ENCODE measurements around the gene ISLR.
A peak's percentile ranks its signal among the peaks of the same experiment; 100 is the strongest.

ISLR gene

DNA sequence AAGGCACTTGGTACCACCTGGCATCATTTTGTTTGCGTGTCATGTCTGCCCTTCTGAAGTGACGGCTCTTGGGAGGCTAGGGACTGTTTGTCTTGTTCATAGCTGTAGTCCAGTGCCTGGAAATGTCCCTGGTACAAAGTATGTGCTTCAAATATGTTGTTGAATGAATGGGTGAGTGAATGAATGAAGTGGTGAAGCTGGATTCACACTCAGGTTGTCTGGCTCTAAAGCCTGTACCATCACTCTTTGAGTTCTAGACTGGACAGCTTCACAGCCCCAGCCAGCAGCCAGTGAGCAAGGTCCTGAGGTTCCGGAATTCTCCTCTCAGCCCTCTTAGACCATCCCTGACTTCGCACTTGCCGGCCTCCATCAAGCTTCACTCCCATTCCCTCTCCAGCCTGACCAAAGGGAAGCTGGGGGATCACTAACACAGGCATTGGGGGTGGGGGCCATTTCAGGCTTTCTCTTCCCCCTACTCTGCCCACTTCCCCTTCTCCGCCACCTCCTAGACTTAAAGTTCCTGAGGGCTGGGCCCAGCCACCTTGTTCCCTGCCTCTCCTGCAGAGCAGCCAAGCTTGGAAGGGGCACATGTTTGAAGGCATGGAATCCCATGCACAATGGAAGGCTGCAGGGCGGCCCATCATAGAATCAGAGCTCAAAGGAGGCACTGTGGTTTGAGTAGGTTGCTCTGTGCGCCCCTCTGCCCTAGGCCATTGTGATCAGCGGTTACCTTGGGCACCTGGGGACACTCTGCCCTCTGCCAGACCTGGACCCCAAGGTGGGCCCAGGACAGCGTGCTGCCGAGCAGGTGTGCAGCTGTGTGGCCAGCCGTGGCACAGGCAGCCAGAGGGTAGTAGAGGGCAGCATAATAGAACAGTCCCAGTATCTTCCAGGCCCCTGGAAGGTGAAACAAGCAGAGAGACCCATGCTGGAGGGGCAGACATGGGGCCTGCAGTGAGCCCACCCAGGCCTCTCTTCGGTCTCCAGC lies 21.4 kb downstream of the ISLR start:
- no peak for DNase-seq

DNA sequence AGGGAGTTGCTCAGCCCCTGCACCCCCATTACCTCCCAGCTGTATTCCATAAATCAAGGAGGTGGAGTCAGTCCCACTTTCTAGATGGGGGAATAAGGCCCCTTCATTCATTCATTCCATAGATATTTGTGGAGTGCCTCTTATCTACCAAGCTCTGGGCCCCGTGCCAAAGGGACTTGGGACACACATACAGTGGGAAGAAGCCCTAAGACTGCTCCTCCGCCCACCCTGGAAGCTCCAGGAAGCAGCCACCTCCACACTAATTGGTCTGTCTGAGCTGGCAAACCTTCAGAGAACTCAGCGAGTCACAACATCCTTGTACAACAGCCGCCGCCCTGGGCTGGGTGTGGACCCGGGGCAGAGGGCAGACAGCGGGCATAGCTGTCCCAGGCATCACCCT lies 22.7 kb downstream of the ISLR start:
- peak in 1 of 2 experiments; percentile 45 for DNase-seq

DNA sequence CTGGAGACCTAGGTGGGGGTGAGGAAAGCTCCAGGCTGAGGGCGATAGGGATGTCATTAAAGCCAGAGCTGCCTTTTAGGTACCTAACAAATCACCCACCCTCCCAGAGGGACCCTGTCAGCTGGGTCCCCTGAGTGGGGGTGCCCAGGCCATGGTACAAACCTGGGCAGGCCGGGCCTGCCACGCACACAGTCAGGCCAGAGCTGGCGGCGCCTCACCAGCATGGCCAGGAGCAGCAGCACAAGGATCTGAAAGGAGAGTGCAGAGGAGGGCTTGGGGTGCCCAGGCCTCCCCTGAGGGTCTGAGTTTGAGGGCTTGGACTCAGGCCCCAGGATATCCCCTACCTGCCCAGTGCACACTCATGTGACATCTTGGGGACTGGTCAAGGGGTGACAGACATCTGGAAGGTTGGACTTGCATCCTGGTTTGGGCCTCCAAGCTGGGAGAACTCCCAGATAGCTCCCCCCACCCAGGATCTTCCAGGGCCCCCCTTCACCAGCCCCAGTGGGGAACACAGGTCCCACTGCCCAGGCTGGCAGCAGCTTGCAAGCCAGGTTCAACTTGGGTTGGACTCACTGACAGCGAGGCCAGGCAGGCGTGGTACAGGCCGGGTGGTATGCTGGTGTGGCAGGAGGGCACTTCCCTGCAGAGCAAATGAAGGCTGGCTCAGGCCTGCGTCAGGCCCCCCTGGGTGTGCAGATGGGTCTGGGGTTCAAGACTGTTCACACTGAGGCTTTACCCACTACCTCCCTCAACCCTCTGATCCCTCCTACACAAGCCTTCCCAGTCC lies 23.9 kb downstream of the ISLR start:
- no peak for DNase-seq

DNA sequence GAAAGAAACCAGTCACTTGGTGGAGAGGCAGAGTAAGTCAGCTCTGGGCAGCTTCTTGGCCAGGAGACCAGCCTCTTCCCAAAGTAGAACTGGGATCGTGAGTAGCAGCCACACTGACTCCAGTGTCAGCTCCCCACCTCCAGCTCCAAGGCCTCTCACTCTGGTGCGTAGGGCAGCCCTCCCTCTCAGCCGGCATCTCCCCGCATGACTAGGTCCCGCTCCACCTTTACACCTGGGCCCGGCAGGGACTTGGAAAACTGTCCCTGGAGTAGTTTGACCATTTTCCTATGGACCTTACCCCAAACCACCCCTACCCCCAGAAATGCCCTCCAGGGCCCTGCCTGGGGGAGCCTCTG lies 25.8 kb downstream of the ISLR start:
- DNase-seq: no peak

DNA sequence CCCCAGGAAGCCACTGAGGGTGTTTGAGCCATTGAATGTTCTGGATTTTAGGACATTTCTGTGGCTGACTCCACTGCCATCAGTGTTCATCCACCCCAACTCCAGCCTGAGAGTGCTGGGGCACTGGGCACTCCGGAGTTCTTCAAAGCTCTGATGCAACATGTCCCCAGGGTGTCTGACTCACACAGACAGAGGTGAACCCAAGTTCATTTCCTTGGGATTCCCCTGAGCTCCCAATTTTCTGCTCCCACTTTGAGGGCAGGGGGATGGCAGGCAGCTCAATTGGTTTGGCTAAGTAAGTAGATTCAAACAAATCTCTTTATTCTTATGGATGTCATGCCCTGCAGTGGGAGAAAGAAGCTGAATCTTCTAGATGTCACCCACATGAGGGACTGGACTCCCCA lies 26.9 kb downstream of the ISLR start:
- DNase-seq: no peak

DNA sequence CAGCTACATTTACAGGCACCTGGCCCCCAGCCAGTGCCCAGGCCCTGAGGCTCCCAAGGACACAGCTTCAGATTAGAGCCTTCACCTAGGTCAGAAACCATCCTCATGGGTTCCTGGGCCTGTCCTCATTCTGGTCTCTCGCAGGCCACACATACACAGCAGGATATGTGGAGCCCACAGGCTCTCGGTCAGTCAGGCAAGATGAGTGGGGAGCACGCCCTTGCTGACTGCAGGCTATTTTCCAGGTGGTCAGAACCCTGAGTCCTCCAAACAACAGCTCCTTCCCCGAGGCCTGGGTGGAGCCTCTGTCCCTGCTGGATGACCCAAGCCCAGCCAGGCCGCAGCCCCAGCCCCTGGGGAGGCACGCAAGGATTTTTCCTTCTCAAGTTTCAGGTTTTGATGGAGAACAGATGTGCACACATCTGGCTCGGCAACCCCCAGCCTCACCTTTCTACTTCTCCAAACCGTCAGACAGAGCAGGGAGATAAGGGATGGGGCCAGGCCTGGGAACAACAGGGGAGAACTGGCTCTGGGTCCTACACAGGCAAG lies 27.4 kb downstream of the ISLR start:
- DNase-seq: no peak

DNA sequence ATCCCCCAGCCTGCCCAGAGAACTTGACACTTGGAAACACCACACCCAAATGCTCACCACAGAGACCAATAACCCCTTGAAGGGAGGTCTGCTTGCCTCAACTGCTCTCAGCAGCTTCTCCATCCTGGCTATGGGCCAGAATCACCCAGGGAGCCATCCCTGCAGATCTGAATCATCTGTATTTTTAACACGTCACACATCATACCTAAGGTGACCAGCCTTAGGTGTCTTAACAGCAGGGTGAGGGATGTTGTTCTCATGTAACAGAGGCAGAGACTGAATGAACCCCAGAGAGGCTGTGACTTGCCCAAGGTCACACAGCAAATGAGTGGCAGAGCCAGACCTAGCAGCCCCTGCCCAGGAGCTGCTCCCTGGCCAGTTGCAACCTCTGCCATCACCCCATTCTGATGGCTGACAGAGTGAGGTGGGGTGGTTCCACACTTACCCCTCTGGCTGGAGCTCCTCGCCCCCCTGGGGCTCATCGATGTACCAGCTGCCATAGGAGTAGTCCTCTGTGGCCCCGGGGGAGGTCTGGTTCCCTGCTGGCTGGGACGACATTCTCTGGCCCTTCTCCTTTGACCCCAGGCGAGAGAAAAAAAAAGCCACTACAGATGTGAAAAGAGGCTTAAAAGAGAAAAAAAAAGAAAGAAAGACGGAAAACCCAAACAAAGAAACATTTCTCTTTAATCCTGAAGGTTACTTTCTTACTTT lies 28.4 kb downstream of the ISLR start:
- no peak for DNase-seq

DNA sequence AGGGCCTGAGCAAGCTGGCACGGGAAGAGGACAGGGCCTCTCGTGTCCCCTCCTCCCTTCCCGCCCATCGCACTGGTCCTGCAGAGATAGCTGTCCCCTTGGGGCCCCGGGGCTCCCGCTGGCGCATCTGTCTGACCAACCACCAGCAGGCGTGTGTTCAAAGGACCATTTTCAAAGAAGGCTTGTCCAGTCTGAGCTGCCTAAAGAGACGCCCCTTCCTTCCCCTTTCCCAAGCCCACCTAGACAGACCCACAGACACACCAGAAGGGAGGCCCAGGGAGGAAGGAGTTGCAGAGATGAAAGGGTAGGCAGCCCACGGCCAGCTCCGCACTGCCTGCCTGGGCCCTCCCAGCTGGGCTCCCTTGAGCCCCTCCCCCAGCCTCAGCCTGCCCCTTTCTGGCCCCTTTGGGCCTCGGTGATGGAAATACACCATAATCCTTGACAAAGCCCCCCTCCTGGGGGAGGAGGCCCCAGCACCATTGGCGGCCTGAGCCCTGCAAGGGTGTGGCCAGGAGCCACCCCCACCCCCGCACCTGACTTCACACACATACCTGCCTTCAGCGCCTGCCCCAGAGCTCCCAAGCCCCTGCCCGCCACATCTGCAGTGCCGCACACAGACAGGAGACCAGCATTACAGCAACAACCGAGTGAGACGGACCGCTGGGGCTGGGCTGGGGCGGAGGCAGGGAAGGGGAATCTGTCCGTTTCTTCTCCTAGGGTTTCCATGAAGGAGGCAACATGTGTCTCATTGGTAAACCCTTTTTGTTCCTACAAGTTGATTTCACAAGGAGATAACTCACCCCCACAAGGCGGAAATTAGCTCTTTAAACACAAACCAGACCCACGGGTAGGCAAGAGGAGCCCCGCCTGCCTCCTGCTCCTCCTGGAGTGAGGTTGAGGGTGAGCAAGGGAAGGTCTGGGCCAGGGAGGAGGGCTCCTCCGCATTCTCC lies 29.2 kb downstream of the ISLR start, which contains the start of gene STRA6:
Gene STRA6, minus strand, starts transcription at position 336 of the 950 bp plus-strand sequence. CDS start 520 bp downstream, outside the sequence.
- no peak for DNase-seq

DNA sequence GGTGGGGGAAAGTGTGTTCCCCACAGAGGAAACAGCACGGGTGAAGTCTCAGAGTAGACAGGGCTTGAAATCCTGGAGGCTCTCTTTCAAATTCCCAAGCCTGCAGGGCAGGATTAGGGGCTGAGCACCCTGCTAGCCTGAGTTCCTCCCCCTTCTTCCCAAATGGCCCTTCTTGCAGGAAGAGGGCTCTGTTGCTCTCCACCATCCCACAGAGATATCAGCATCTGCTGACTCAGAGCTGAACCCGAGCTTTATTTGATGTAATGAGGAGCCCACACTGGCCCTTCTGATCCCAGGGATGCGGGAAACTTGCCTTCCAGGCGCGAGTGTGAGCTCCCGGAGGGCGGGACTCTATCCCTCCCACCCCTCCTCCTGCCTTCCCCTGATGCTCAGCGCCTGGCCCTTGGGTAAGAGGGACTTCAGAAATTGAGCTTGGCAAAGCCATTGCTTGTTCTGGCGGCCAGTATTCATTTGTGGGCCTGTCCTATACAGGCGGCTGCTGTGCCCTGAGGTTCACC lies 30.5 kb downstream of the ISLR start:
- no peak for DNase-seq

DNA sequence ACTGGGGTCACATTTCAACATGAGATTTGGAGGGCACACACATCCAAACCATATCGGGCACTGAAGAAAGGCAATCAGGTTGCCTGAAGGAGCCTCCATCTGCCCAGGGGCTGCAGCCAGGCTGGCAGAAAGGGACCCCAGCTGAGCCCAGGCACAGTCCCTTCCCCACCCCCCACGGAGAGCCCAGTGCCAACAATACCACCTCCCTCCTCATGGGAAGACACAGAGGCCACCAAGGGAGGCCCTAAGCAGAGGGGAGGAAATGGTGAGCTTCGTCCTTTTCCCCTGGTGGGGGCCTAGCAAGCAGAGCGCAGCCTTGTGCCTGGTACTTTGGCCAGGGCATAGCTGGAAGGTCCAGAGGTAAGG lies 32.1 kb downstream of the ISLR start:
- no peak for DNase-seq

DNA sequence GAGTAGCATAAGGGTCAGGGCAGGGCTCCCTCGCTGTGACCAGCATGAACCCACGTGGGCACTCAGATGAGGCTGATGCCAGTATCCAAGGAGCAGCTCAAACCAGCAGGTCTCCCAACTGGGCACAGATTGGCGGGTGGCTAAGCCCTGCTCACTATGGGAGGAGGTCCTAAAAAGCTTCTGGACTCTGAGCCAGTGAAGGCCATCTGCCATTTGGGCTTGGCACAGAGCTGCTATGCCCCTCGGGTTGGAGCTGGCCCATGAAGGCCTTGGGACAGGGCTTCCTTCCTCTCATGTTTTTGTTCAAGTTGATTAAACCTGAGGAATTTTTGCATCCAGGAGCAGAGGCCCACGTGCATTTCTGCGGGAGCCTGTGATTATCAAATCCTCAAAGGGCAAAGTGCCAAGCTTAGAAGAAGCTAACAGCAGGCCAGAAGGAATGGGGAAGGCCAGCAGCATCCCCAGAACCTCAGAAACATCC lies 33.3 kb downstream of the ISLR start:
- DNase-seq: no peak

DNA sequence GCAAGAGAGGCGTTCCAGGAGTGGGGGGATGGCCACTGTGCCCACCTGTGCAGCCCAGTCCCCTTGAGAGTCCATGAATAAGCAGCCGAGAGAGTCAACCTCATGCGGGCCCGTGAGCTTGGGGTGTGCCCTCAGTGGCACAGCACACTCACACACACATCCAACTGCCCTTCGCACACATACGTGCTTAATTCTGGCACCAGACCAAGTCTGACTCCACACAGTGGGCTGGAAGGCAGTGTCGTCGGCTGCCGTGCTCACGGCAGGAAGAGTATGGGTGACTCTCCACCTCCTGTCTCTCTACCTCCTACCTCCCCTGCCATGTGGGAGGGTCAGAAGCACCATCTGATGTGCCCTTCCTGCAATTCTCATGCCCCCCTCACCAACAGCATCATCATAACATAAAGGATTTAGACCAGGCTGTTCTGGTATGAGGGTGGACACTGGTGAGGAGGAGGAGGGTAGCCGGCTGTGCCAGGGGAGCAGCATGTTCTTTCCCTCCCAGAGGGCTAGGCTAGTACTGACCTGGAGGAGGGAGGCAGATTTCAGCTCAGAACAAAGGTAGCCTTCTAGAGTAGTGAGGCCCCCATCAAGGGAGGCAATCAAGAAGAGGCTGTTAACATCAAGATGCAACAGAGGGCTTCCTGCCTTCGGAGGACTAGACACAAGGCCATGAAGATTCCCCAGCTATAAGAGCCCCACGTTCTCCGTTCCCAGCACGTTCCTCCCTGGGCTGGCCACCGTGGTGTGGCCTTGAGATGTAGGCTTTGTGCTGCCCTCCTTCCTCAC lies 34.3 kb downstream of the ISLR start:
- no peak for DNase-seq

DNA sequence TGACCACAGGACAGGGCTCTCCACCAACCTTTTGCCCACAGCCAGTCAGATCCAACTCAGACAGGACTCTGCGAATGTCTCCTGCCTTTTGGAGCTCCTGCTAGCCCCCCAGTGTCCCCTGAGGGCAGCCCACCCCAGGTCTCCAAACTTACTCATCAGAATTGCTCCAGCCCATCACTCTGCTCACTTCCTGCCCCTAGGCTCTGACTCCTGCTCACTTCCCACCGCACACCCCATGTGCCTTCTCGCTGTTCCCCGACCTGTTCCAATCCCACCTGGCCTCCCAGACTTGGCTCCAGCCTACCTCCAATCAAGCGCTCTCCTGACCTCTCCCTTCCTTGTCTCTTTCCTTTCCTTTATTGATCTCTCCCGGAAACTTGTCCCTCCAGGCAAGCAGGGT lies 35.0 kb downstream of the ISLR start:
- DNase-seq: no peak

DNA sequence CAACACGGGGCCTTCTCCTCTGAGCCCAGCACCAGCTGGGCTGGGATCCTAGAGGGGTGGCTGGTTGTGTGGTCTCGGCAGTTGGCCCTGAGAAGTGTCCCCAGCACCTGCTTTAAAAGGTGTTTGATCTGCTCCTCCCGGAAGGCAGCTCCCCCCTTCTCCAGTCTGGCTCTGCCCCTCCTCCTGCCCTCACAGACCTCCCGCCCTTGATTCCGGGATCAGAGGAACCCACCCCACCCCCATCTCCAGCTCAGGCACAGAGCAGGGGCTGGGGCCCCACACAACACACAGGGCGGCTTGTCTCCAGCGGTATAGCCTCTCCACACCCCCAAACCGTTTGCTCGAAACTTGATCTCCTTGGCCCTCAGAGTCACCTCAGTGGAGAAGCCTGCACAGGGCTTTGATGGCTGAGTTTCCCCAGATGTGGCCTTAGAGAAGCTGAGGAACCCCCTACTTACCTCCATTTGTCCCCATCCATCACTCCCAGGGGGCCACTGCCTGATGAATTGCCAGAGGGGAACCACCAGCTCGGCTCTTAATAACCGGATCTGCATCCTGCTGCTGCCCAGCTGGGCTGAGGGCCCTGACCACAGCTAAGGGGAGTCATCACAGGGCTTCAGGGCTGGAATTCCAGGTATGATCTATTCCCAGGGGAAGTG lies 35.5 kb downstream of the ISLR start:
- no peak for DNase-seq

DNA sequence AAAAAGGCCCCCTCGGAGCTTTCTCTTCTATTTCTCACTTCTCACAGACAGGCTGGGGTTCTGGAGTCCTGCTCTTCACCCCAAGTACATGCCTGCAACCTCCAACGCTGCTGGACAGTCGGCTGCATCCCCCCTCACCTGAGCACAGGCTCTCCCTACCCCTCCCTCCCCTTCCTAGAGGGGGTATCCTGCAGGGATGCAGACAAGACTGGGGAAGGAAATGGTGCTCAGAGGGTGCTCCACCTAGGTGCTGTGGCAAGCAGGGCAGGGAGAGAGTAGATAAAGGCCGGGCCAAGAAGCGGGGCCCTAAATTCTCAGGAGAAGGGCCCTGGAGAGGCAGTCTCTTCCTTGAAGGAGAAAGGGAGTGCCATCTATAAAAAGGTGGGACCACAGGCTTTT lies 36.0 kb downstream of the ISLR start:
- no peak for DNase-seq

DNA sequence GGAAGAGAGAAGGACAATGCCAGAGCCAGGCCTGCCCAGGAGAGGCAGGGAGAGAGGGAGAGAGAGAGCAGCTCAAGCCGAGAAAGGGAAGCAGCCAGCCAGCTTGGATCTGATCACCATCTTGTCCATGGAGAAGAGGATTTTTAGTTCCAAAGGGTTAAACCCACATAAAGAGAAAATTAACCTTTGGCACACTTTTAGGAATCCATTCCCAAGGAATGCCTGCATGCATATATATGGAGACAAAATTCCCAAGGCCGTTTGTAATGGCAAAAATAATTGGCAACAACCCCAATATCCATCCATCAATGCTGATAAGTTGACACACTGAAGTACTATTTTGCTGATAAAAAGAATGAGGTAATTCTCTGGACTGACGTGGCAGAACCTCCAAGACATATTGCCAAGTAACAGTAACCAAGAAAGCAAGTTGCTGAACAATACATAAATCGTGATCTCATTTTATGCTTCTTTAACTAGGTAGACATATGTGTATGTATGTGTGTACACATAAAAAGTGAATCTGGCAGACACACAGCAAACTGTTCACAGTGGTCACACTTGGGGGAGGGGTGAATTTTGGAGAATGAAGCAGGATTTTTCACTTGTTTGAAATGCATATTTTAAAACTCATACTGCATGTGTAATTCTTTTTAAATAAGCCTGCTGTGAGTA lies 36.6 kb downstream of the ISLR start:
- no peak for DNase-seq

DNA sequence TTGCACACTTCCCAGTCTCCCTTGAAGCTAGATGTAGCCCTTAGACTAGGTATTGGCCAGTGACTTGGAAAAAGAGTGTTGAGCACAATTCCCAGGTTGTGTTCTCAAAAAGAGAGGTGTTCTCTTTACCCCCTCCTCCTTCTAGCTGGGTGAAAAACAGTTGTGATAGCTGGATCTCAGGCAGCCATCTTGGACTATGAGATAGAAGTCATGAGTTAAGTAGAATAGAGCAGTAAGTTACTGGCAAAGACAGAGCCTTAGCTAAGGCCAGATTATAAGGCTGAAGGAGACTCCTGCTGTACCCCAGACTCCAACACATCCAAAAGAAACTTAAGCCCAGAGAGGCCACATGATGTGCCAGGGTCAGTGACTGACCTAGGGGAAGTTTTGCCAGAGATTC lies 37.2 kb downstream of the ISLR start:
- DNase-seq: no peak

DNA sequence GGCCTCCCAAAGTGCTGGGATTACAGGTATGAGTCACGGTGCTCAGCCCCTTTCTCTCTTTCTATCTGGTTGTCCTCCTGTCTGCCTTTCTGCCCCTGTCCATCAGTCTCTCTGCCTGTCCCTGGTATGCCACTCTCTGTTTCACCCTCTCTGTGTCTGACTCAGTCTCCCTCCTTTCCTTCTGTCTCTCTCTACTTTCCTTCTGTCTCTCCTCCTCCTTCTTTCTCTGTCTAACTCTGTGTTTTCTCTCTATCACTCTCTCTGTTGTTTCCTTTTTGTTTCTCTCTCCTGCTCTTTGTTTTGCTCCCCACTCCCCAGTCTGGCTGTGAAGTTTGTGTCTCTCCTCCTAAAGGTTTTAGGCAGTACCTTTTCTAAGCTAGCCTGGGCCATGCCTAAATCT lies 38.1 kb downstream of the ISLR start:
- no peak for DNase-seq

DNA sequence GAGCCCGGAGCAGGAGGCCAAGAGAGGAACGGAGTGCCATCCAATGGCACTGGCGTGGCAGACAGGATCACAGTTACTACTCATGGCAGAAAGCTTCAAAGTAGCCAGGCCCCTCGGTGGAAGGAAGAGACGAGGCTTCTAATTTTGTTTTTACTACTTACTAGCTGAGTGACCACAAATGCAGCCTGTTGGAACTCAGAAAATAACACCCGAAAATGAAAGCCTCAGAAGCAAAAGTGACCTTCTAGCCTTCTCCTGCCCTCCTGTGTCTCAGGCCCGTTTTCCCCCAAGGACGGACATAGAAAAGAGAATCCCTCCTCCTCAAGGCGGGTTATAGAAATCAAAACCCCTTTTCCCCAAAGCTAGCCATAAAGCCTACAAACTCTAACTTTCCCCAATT lies 39.0 kb downstream of the ISLR start:
- DNase-seq: no peak

Measured in NCI-H187 (cell line).